22Rv1 (cell line): ENCODE results near the gene ADNP2.
A peak's percentile ranks its signal among the peaks of the same experiment; 100 is the strongest.

Experiments
- ZFX ChIP-seq: fragments of 450-650 bp; IDR thresholded peaks from 2 replicates; pipeline ENCODE4 v1.6.1; 2017; ENCODE audit warnings: antibody characterized with exemption, borderline replicate concordance
- TF ChIP-seq, protein P1 (sequence below): fragments of 450-650 bp; IDR thresholded peaks from 2 replicates; pipeline ENCODE4 v1.5.1; 2017; ENCODE audit warnings: mild to moderate bottlenecking

DNA sequence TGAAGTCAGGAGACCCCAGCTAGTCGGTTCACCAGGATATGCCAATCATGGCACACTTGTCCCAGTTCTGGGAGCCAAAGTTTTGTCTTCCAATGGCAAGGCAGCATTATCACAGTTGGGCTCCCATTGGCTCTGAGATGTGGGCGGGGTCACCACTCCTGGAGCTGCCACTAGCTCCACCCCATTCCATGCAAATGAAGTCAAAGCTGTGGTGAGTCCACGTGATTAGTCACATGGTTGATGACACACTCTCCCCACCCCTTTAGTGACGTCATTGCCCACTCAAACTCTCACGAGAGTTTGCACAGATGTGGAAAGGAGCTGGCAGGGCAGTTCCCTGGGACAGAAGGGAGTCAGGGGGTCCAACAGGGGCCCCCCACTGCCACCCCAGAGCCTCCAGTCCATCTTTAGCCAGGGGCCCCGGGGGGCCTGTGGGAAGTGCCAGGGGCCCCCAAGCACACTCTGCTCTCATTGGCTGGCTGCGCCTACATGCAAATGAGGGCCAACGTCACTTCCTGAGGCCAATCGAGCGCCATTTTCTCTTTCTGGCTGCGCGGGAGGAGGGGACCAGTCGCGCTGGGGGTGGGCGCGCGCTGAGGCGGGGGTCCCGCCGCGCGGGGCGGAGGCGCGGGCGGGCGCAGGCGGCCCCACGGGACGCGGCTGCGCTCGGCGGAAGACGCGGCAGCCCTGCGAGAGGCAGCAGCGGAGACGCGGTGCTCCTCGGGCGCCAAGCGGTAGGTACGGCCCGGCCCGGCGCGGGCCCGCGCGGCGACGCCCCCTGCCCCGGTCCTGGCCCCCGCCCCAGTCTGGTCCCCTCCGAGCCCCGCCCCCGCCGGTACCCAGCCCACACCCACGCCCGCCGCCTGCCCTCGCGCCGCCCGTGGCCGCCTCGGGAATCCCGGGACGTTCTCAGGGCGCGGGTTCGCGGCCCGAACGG lies at the start of gene ADNP2:
- TF ChIP-seq, protein P1, sequence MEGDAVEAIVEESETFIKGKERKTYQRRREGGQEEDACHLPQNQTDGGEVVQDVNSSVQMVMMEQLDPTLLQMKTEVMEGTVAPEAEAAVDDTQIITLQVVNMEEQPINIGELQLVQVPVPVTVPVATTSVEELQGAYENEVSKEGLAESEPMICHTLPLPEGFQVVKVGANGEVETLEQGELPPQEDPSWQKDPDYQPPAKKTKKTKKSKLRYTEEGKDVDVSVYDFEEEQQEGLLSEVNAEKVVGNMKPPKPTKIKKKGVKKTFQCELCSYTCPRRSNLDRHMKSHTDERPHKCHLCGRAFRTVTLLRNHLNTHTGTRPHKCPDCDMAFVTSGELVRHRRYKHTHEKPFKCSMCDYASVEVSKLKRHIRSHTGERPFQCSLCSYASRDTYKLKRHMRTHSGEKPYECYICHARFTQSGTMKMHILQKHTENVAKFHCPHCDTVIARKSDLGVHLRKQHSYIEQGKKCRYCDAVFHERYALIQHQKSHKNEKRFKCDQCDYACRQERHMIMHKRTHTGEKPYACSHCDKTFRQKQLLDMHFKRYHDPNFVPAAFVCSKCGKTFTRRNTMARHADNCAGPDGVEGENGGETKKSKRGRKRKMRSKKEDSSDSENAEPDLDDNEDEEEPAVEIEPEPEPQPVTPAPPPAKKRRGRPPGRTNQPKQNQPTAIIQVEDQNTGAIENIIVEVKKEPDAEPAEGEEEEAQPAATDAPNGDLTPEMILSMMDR = 0 out of 2 replicates have a peak, but pooled peaks have one; percentile 5
- TF ChIP-seq ZFX = no peak
